Measurements from ENCODE around the gene CFDP1.
A peak's percentile ranks its signal among the peaks of the same experiment; 100 is the strongest.

The CFDP1 gene

GRCh38 chr16:75385507-75386152, 47.7 kb downstream of the CFDP1 start:
- no peak overlapping the region for H3K4me3 ChIP-seq (ENCODE audit: low read depth, low read length)
- peak; percentile 24; the same call in 1 of the 2 replicates for TF ChIP-seq CTCF (IDR thresholded peaks at IDR 0.05; ENCODE audit: borderline replicate concordance, insufficient read depth, low read depth, low read length)

- H3K4me3 ChIP-seq (ENCODE audit: low read depth, low read length), result no peak overlapping the region
- no peak for TF ChIP-seq CTCF (IDR thresholded peaks at IDR 0.05; ENCODE audit: borderline replicate concordance, insufficient read depth, low read depth, low read length)
Observed at GRCh38 chr16:75383141-75383540, 50.2 kb downstream of the CFDP1 start.

GRCh38 chr16:75382611-75383010, 50.7 kb downstream of the CFDP1 start:
- no peak overlapping the region for H3K4me3 ChIP-seq (ENCODE audit: low read depth, low read length)
- TF ChIP-seq CTCF (IDR thresholded peaks at IDR 0.05; ENCODE audit: borderline replicate concordance, insufficient read depth, low read depth, low read length), result no peak

- no peak for TF ChIP-seq CTCF (IDR thresholded peaks at IDR 0.05; ENCODE audit: borderline replicate concordance, insufficient read depth, low read depth, low read length)
- no peak overlapping the region for H3K4me3 ChIP-seq (ENCODE audit: low read depth, low read length)
Observed at GRCh38 chr16:75380870-75381269, 52.4 kb downstream of the CFDP1 start.

- no peak for TF ChIP-seq CTCF (IDR thresholded peaks at IDR 0.05; ENCODE audit: borderline replicate concordance, insufficient read depth, low read depth, low read length)
- no peak overlapping the region for H3K4me3 ChIP-seq (ENCODE audit: low read depth, low read length)
Observed at GRCh38 chr16:75379911-75380847, 53.1 kb downstream of the CFDP1 start.

- no peak for TF ChIP-seq CTCF (IDR thresholded peaks at IDR 0.05; ENCODE audit: borderline replicate concordance, insufficient read depth, low read depth, low read length)
- no peak overlapping the region for H3K4me3 ChIP-seq (ENCODE audit: low read depth, low read length)
Observed at GRCh38 chr16:75379339-75379738, 54.0 kb downstream of the CFDP1 start.
